ENCODE measurements around the gene RNU6-9.

GRCh38 chr19:900302-901111, 7.2 kb downstream of the RNU6-9 start:
- TF ChIP-seq CTCF (IDR thresholded peaks at IDR 0.05) (no peak), POLR2AphosphoS5 (IDR thresholded peaks at IDR 0.05; ENCODE audit: low read depth, low read length) (no peak)
